AG04450 (cell line): ENCODE results near the gene ADGB. TPM values are rescaled to one million over a fixed set of nuclear protein-coding genes. Genes with fewer than 3 reads are reported as not detected.

Experiments used
- CTCF ChIA-PET: fragments of 300-600, 350-600 bp; formaldehyde crosslinking; extraction: SDS; loops from one replicate; lab custom pipeline; 2022; ENCODE audit warnings: antibody characterized with exemption, inconsistent platforms; lab: Charles Lee
- POLR2A ChIA-PET: fragments of 350-600 bp; formaldehyde crosslinking; extraction: SDS; loops from one replicate; lab custom pipeline; 2021; ENCODE audit warnings: antibody characterized with exemption, inconsistent platforms; lab: Yijun Ruan, JAX
- DNase-seq: peaks from one replicate; pipeline ENCODE4 v3.0.0-alpha.2; 2011; ENCODE audit warnings: low read depth, low spot score
- H3K27ac ChIP-seq: one replicate; pipeline ENCODE4 v1.5.1; 2012; ENCODE audit warnings: low read depth, low read length, control low read depth
- H3K27me3 ChIP-seq: one replicate; pipeline ENCODE4 v1.6.0; 2012; ENCODE audit warnings: low read length; ENCODE audit not compliant: control insufficient read depth, insufficient read depth
- H3K4me3 ChIP-seq: 2 replicates; pipeline ENCODE4 v1.5.1; 2011; ENCODE audit warnings: mild to moderate bottlenecking, low read depth, low read length, control low read depth
- H3K9me3 ChIP-seq: 2 replicates; pipeline ENCODE4 v1.5.1; 2012; ENCODE audit warnings: low read length; ENCODE audit not compliant: control insufficient read depth, insufficient read depth
- CTCF ChIP-seq: IDR thresholded peaks from 2 replicates; pipeline ENCODE4 v1.5.1; 2011; ENCODE audit warnings: low read depth, low read length, control low read depth, inconsistent platforms
- polyA plus RNA-seq: library from polyadenylated mRNA; depleted of rRNA; stranded (reverse); fragments of >200 nt; gene quantifications from 2 replicates; pipeline ENCODE4 v1.2.3, GENCODE V29; 2011

The ADGB gene
- polyA plus RNA-seq, 1 experiment, result not detected

- DNase-seq, result no peak
- H3K27ac ChIP-seq, result no peak overlapping the region
- H3K9me3 ChIP-seq, result no peaks in the 10 kb centered on the region
- no peak overlapping the region for H3K4me3 ChIP-seq
- ChIA-PET CTCF (interaction anchor here (0.6 kb wide), 1 partner anchor 9 kb away, joined by 3 read pairs; no protein-coding TSS in a partner anchor), POLR2A (no interaction called here)
- no peak for TF ChIP-seq CTCF
- no peaks in the 10 kb centered on the region for H3K27me3 ChIP-seq
Observed at GRCh38 chr6:146709036-146709622, 110.4 kb downstream of the ADGB start.

GRCh38 chr6:146719387-146719786 is 120.6 kb downstream of the ADGB start:
- ChIA-PET POLR2A (no interaction called here), CTCF (interaction anchor here (1.1 kb wide), 1 partner anchor 66 kb away, joined by 3 read pairs; no protein-coding TSS in a partner anchor)
- no peak for TF ChIP-seq CTCF
- no peak for DNase-seq
- Histone ChIP-seq H3K27ac (no peak overlapping the region), H3K4me3 (no peak overlapping the region), H3K27me3 (no peaks in the 10 kb centered on the region), H3K9me3 (no peaks in the 10 kb centered on the region)

GRCh38 chr6:146739696-146740095 is 140.9 kb downstream of the ADGB start:
- no peak overlapping the region for H3K4me3 ChIP-seq
- no peaks in the 10 kb centered on the region for H3K9me3 ChIP-seq
- no peak overlapping the region for H3K27ac ChIP-seq
- DNase-seq, result no peak
- TF ChIP-seq CTCF, result no peak
- H3K27me3 ChIP-seq, result no peaks in the 10 kb centered on the region
- ChIA-PET CTCF (no interaction called here), POLR2A (no interaction called here)

GRCh38 chr6:146741609-146742008 is 142.8 kb downstream of the ADGB start:
- Histone ChIP-seq H3K27me3 (no peaks in the 10 kb centered on the region), H3K27ac (no peak overlapping the region), H3K9me3 (no peaks in the 10 kb centered on the region), H3K4me3 (no peak overlapping the region)
- no peak for DNase-seq
- CTCF ChIA-PET, result interaction anchor here (1.0 kb wide), 1 partner anchor 44 kb away, joined by 3 read pairs; no protein-coding TSS in a partner anchor
- POLR2A ChIA-PET, result no interaction called here
- TF ChIP-seq CTCF, result no peak

GRCh38 chr6:146753306-146753705 is 154.5 kb downstream of the ADGB start:
- Histone ChIP-seq H3K4me3 (no peak overlapping the region), H3K27me3 (no peaks in the 10 kb centered on the region), H3K9me3 (no peaks in the 10 kb centered on the region), H3K27ac (no peak overlapping the region)
- ChIA-PET POLR2A (no interaction called here), CTCF (no interaction called here)
- no peak for TF ChIP-seq CTCF
- no peak for DNase-seq
